ENCODE data around the gene ORMDL3.

ORMDL3 gene

DNA sequence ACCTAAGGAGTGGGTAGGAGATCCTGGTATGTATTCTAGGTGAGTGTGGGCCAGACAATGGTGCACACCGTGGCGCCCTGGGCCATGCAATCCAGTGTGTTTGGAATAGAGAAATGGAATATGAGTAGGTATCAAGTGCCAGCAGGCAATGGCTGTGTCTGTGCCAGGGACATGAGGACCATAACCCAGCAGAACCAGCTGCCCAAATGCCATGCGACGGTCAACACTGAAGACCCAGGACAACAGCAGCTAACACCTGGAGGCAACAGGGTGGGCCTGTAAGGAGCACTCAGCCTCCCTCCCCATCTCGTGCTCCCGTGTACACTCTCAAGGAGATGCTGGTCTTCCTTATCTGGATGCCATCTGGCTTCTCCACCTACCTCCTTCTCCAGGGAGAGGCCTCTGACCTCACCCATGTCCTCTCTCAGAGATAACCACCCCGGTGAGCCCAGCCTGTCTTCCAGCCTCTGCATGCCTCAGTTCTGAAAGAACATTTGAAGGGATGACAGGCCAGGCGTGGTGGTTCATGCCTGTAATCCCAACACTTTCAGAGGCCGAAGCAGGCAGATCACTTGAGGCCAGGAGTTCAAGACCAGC lies 8.2 kb downstream of the ORMDL3 start:
- H3K4me3 ChIP-seq (ENCODE audit: severe bottlenecking) = no peak overlapping the region
- no peaks in the 10 kb centered on the region for H3K27me3 ChIP-seq (ENCODE audit: insufficient read depth, poor library complexity, severe bottlenecking)
- no peaks in the 10 kb centered on the region for H3K4me1 ChIP-seq (ENCODE audit: insufficient read depth, poor library complexity, severe bottlenecking)
- no peaks in the 10 kb centered on the region for H3K9me3 ChIP-seq (ENCODE audit: severe bottlenecking)
- DNase-seq (ENCODE audit: low spot score) (no peak), ATAC-seq (ENCODE audit: low read depth) (no peak)
- peaks cover 20% of the 10 kb centered on the region for H3K36me3 ChIP-seq (ENCODE audit: low read depth)
- TF ChIP-seq CTCF (IDR thresholded peaks at IDR 0.05; ENCODE audit: poor library complexity, severe bottlenecking) = no peak
- H3K27ac ChIP-seq (ENCODE audit: poor library complexity, severe bottlenecking) = no peak overlapping the region

DNA sequence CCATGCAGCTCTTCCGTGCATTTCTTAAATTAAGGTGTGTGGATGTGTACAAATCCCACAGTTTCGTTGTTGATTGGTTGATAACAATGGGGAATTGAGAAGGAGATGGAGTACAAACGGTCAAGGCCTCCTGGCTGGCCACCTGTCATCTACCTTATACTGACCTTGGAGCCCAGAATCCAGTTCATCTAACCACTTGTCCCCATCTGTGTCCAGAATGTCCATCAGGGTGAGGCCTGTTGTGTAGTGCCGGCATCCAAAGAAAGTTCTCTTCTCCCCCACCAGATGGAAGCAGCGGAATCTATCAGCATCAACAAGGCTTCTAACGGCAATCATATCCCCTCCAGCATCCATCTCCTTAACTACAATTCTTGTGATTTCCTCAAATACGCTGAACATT lies 10.5 kb downstream of the ORMDL3 start:
- no peaks in the 10 kb centered on the region for H3K27me3 ChIP-seq (ENCODE audit: insufficient read depth, poor library complexity, severe bottlenecking)
- no peaks in the 10 kb centered on the region for H3K9me3 ChIP-seq (ENCODE audit: severe bottlenecking)
- H3K36me3 ChIP-seq (ENCODE audit: low read depth) = peaks cover 2% of the 10 kb centered on the region; the same call in 1 of the 2 replicates
- no peak overlapping the region for H3K4me3 ChIP-seq (ENCODE audit: severe bottlenecking)
- DNase-seq (ENCODE audit: low spot score) = no peak
- no peak for TF ChIP-seq CTCF (IDR thresholded peaks at IDR 0.05; ENCODE audit: poor library complexity, severe bottlenecking)
- no peaks in the 10 kb centered on the region for H3K4me1 ChIP-seq (ENCODE audit: insufficient read depth, poor library complexity, severe bottlenecking)
- H3K27ac ChIP-seq (ENCODE audit: poor library complexity, severe bottlenecking) = no peak overlapping the region
- no peak for ATAC-seq (ENCODE audit: low read depth)

- DNase-seq (ENCODE audit: low spot score) = no peak
- Histone ChIP-seq H3K27me3 (ENCODE audit: insufficient read depth, poor library complexity, severe bottlenecking) (no peaks in the 10 kb centered on the region), H3K9me3 (ENCODE audit: severe bottlenecking) (no peaks in the 10 kb centered on the region), H3K4me1 (ENCODE audit: insufficient read depth, poor library complexity, severe bottlenecking) (no peaks in the 10 kb centered on the region), H3K27ac (ENCODE audit: poor library complexity, severe bottlenecking) (no peak overlapping the region), H3K4me3 (ENCODE audit: severe bottlenecking) (no peak overlapping the region), H3K36me3 (ENCODE audit: low read depth) (no peaks in the 10 kb centered on the region)
- TF ChIP-seq CTCF (IDR thresholded peaks at IDR 0.05; ENCODE audit: poor library complexity, severe bottlenecking) = no peak
- no peak for ATAC-seq (ENCODE audit: low read depth)
These were observed 11.8 kb downstream of the ORMDL3 start for GRCh38 chr17:39915559-39915958.

GRCh38 chr17:39913989-39914388 lies 13.4 kb downstream of the ORMDL3 start:
- ATAC-seq (ENCODE audit: low read depth) = no peak

More at GRCh38 chr17:39913989-39914388, 13.4 kb downstream of the ORMDL3 start:
- no peaks in the 10 kb centered on the region for H3K4me1 ChIP-seq (ENCODE audit: insufficient read depth, poor library complexity, severe bottlenecking)
- no peak for TF ChIP-seq CTCF (IDR thresholded peaks at IDR 0.05; ENCODE audit: poor library complexity, severe bottlenecking)
- no peaks in the 10 kb centered on the region for H3K27me3 ChIP-seq (ENCODE audit: insufficient read depth, poor library complexity, severe bottlenecking)
- no peak overlapping the region for H3K27ac ChIP-seq (ENCODE audit: poor library complexity, severe bottlenecking)
- H3K9me3 ChIP-seq (ENCODE audit: severe bottlenecking) = no peaks in the 10 kb centered on the region
- no peak overlapping the region for H3K4me3 ChIP-seq (ENCODE audit: severe bottlenecking)
- no peak for DNase-seq (ENCODE audit: low spot score)
- no peaks in the 10 kb centered on the region for H3K36me3 ChIP-seq (ENCODE audit: low read depth)

Measured in RWPE2 (cell line).